Frontal cortex (tissue), 1 donor: ENCODE measurements around the gene EOLA2. TPM values are rescaled to one million over a fixed set of nuclear protein-coding genes. Genes with fewer than 3 reads are reported as not detected.

Experiments
- total RNA-seq: library from RNA; depleted of rRNA; stranded (reverse); fragments of >200 nt; gene quantifications from one replicate; pipeline ENCODE4 v1.2.3, GENCODE V29; 2014

EOLA2 gene
- total RNA-seq, 1 donor from 2014 or later: 13.5 TPM

Other genes starting within 250 kb of the EOLA2 start
- gene MAGEA11, start 226.4 kb downstream of the EOLA2 start, total RNA-seq: not detected
- 1.2 TPM for gene HSFX1, start 164.4 kb downstream of the EOLA2 start, total RNA-seq
- gene MAGEA9, start 156.6 kb downstream of the EOLA2 start, total RNA-seq: not detected
- gene MAGEA8, start 57.3 kb downstream of the EOLA2 start, total RNA-seq: not detected
- not detected for gene HSFX4, start 8.9 kb downstream of the EOLA2 start, total RNA-seq